Stimulated activated CD4-positive, alpha-beta T cell treated with anti-CD3 and anti-CD28 coated beads, Interleukin-12 subunit alpha, Interleukin-12 subunit beta, amount 100 ng/mL, for 24 hours (primary cell): ENCODE results near the gene FBXL3.
A peak's percentile ranks its signal among the peaks of the same experiment; 100 is the strongest.
"Not testable (repeated sequence)": the region's sequence is repeated elsewhere in the genome, so short reads cannot be mapped to it uniquely, and the experiment has no call there.

ENCODE experiments used
- DNase-seq, 2 experiments: peaks; one replicate each; pipeline ENCODE4 v3.0.0-alpha.2; 2020; ENCODE audit warnings: low read depth in 2 of 2

Gene FBXL3

GRCh38 chr13:77026255-77026860 is 601 bp downstream of the FBXL3 start:
- DNase-seq, result peak; percentile 45 to 59

GRCh38 chr13:77022341-77022740 is 4.6 kb downstream of the FBXL3 start:
- DNase-seq, result no peak

GRCh38 chr13:77019756-77020155 is 7.2 kb downstream of the FBXL3 start:
- no peak for DNase-seq

- DNase-seq, result no peak
Measured at GRCh38 chr13:77016888-77017623, 9.9 kb downstream of the FBXL3 start.

GRCh38 chr13:77016251-77016812 is 10.6 kb downstream of the FBXL3 start:
- no peak for DNase-seq

GRCh38 chr13:77014906-77015685 is 11.9 kb downstream of the FBXL3 start:
- DNase-seq, result no peak

- no peak for DNase-seq
Measured at GRCh38 chr13:77013853-77014542, 13.0 kb downstream of the FBXL3 start.

GRCh38 chr13:77009719-77010118 is 17.2 kb downstream of the FBXL3 start:
- not testable (repeated sequence) for DNase-seq

- DNase-seq, result no peak
Measured at GRCh38 chr13:77009011-77009410, 17.9 kb downstream of the FBXL3 start.

- not testable (repeated sequence) for DNase-seq
Measured at GRCh38 chr13:77008337-77008736, 18.6 kb downstream of the FBXL3 start.

GRCh38 chr13:77002590-77003190 is 24.3 kb downstream of the FBXL3 start:
- DNase-seq, result no peak

GRCh38 chr13:77001963-77002587 is 24.9 kb downstream of the FBXL3 start:
- DNase-seq, result no peak

- DNase-seq, result no peak
Measured at GRCh38 chr13:77001540-77001939, 25.4 kb downstream of the FBXL3 start.

GRCh38 chr13:77000475-77000874 is 26.5 kb downstream of the FBXL3 start:
- no peak for DNase-seq

GRCh38 chr13:76994281-76994680 is 32.7 kb downstream of the FBXL3 start:
- DNase-seq, result no peak

- DNase-seq, result no peak
Measured at GRCh38 chr13:76993473-76993872, 33.5 kb downstream of the FBXL3 start.

GRCh38 chr13:76993021-76993420 is 33.9 kb downstream of the FBXL3 start:
- no peak for DNase-seq

- DNase-seq, result no peak
Measured at GRCh38 chr13:76992548-76993001, 34.4 kb downstream of the FBXL3 start.

GRCh38 chr13:76991796-76992547 is 35.0 kb downstream of the FBXL3 start, which contains the start of gene CLN5:
TSS of gene CLN5 (plus strand) at chr13:76992081. CDS start at chr13:76992099, 18 bp downstream.
- peak; percentile 84 to 87 for DNase-seq

- peak; percentile 35 to 59 for DNase-seq
Measured at GRCh38 chr13:76991432-76991795, 35.5 kb downstream of the FBXL3 start.
